Medulla oblongata (tissue), 1 donor: ENCODE results near the gene CLPTM1L.
"Not testable (repeated sequence)": the region's sequence is repeated elsewhere in the genome, so short reads cannot be mapped to it uniquely, and the experiment has no call there.

Experiments used
- DNase-seq: peaks from one replicate; pipeline ENCODE4 v3.0.0-alpha.2; 2015; ENCODE audit errors: extremely low spot score

Gene CLPTM1L

GRCh38 chr5:1312993-1313833, 31.7 kb downstream of the CLPTM1L start:
- DNase-seq: no peak

GRCh38 chr5:1312206-1312605, 32.7 kb downstream of the CLPTM1L start:
- no peak for DNase-seq

GRCh38 chr5:1311439-1312055, 33.4 kb downstream of the CLPTM1L start:
- no peak for DNase-seq

DNA sequence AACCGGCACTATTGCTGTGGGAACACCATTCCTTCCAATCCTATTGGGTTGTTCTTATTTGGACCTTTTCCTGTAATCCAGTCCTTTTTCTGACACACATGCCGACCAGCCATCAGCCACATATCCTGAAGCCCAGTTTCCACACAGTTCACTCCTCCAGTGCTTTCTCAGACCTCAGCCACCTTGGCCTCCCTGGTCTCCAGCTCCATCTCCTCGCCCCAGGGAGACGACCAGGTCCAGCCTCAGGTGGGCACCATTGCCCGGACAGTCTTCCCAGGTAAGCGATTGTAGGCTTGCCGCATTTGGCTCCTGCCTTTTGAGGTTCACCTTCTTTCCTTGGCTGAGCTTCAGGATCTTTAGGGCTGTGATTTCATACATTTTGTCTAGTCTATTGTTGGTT, 34.8 kb downstream of the CLPTM1L start:
- DNase-seq: no peak

- DNase-seq: no peak
These were observed 40.9 kb downstream of the CLPTM1L start for GRCh38 chr5:1304033-1304432.

- no peak for DNase-seq
These were observed 42.6 kb downstream of the CLPTM1L start for GRCh38 chr5:1302258-1302657.

DNA sequence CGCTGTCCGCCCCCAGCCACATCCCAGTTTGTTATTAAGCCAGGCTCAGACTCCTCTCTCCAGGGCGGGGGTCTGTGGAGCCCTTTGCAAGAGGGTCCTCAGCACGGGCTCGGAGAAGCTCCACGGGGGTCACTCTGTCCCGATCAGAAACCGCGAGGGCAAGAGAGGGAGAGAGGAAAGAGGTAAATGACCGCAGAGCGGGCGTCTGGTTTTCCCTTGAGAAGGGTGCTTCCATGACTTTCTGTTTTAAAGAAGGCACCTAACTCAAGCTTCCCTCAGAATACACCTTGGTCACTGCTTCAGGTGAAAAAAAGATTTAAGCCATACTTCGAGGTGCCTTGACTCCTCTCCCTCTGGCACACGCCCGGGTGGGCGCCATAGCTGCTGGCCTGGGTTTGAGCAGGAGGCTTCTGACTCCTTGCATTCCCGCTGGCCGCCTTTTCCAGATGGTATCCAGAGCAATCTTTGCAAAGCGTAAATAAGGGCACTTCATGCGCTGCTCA, 44.3 kb downstream of the CLPTM1L start:
- DNase-seq: no peak

GRCh38 chr5:1299961-1300360, 44.9 kb downstream of the CLPTM1L start:
- DNase-seq: no peak

GRCh38 chr5:1299511-1299850, 45.4 kb downstream of the CLPTM1L start:
- no peak for DNase-seq

DNA sequence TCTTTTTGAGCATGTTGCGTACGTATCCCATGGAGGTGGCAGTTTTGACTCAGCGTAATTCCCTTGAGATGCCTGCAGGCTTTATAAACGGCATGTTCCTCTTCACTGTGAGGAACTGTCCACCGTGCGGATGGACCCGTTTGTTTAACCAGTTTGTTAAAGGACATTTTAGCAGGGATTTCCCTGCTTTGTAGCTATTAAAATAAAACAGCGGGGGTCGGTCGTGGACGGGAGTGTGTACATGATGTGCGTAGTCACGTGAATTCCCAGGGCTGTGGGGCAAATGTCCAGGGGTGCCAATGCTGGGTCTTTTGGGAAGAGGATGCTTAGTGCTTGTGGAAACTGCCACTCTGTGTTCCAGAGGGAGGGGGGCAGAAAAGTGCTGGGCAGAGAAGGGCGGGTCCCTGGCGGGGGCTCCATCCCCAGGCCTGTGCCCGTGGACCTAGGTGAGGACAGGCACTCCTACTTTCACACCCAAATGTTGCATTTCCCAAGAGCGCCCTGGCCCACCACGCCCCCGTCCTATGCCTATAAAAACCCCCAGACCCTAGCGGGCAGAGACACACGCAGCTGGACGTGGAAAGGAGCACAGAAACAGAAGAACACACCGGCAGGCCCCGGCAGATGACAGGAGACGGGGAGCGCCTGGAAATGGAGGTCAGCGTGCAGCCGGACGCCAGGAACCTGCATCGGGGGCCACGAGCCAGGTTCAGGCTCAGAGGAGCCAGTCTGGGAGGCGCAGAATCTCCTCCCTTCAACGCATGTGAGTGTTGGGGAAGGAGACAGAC, 46.0 kb downstream of the CLPTM1L start:
- no peak for DNase-seq

DNA sequence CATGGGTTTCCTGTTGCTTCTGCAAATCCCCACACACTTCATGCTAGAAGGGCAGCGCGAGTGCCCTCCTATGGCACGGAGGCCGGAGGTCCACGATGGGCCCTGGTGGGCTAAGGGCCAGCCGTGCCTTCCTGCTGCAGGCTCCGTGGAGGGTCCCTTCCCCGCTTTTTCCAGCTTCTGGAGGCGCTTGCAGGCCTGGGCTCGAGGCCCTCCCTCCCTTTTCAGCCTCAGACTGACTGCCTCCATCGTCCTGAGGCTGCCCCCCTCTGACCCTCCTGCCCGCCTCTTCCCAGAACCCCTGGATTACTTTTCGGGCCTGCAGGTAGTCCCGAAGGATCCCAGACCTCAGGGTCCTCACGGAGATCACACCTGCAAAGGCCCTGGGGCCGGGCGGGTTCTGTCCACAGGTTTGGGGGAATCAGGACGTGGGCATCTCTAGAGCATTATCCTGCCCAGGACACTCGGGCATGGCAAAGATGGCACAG, 46.8 kb downstream of the CLPTM1L start:
- no peak for DNase-seq

DNA sequence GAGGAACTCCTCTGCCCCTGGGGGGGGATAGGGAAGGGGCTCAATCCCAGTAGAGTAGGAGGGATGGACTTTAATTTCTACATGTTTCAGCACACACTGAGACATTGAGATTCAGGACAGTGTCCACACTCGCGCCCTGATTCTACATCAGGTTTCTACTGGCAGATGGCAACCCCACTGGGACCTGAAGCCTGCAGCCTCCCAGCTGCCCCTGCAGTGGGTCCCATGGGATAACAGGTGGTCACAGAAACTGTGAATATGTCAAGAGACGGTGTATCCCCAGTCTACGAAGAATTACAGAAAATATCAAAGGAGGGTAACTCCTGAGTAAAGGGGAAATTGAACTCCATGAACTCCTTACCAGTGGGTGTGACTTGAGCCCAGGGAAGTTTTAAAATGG, 47.7 kb downstream of the CLPTM1L start:
- DNase-seq: no peak

GRCh38 chr5:1295650-1296037, 49.3 kb downstream of the CLPTM1L start:
- no peak for DNase-seq

DNA sequence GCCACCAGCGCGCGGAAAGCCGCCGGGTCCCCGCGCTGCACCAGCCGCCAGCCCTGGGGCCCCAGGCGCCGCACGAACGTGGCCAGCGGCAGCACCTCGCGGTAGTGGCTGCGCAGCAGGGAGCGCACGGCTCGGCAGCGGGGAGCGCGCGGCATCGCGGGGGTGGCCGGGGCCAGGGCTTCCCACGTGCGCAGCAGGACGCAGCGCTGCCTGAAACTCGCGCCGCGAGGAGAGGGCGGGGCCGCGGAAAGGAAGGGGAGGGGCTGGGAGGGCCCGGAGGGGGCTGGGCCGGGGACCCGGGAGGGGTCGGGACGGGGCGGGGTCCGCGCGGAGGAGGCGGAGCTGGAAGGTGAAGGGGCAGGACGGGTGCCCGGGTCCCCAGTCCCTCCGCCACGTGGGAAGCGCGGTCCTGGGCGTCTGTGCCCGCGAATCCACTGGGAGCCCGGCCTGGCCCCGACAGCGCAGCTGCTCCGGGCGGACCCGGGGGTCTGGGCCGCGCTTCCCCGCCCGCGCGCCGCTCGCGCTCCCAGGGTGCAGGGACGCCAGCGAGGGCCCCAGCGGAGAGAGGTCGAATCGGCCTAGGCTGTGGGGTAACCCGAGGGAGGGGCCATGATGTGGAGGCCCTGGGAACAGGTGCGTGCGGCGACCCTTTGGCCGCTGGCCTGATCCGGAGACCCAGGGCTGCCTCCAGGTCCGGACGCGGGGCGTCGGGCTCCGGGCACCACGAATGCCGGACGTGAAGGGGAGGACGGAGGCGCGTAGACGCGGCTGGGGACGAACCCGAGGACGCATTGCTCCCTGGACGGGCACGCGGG, 49.9 kb downstream of the CLPTM1L start, which contains the start of gene TERT:
TERT (minus strand) TSS at position 234 of the 815 bp plus-strand sequence; CDS start at position 155, 79 bp downstream.
- DNase-seq: no peak

DNA sequence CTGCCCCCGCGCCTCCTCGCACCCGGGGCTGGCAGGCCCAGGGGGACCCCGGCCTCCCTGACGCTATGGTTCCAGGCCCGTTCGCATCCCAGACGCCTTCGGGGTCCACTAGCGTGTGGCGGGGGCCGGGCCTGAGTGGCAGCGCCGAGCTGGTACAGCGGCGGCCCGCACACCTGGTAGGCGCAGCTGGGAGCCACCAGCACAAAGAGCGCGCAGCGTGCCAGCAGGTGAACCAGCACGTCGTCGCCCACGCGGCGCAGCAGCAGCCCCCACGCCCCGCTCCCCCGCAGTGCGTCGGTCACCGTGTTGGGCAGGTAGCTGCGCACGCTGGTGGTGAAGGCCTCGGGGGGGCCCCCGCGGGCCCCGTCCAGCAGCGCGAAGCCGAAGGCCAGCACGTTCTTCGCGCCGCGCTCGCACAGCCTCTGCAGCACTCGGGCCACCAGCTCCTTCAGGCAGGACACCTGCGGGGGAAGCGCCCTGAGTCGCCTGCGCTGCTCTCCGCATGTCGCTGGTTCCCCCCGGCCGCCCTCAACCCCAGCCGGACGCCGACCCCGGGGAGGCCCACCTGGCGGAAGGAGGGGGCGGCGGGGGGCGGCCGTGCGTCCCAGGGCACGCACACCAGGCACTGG, 50.6 kb downstream of the CLPTM1L start:
- no peak for DNase-seq

- no peak for DNase-seq
These were observed 51.3 kb downstream of the CLPTM1L start for GRCh38 chr5:1293416-1294205.

DNA sequence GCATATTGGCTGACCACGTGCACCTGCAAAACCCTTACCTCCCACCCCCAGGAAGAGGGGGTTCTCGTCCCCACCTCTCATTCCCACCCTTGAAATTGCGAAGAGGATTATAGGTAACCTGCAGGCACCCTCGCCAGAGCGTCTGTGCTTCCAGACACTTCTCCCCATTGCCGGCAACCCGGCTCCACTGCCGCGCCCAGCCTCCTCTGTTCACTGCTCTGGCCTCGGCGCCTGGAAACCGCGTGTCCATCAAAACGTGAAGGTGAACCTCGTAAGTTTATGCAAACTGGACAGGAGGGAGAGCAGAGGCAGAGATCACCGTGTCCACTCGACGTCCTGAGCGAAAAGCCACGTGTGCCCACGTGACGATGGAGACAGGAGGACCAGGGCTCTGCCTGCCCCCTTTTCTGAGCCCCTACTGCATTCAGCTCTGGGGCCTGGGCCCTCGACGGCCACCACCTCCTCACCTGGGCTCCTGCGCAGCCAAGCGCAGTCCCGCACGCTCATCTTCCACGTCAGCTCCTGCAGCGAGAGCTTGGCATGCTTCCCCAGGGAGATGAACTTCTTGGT, 52.0 kb downstream of the CLPTM1L start:
- no peak for DNase-seq

DNA sequence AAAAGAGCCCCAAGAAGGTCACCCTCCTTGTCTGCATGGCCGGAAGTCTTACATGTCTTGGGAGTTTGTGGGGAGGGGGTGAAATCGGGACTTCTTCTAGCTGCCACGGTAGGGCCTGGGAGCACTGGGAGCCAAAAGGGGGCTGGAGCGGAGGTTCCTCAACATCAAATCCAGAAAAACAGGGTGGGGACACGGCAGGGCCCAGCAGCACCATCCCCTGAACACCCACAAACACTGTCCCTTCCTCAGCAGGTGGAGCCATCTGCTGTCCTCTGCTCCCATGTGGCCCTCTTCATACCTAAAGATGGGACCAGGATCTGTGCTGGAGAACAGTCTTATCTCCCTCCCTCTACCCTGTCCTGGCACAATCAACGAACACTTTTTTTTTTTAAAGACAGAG, 52.8 kb downstream of the CLPTM1L start:
- DNase-seq: no peak

- no peak for DNase-seq
These were observed 53.3 kb downstream of the CLPTM1L start for GRCh38 chr5:1291611-1292080.

- not testable (repeated sequence) for DNase-seq
These were observed 53.9 kb downstream of the CLPTM1L start for GRCh38 chr5:1290956-1291355.
